KBM-7 (cell line): Measurements from ENCODE around the gene KAZN.

ENCODE experiments used
- DNase-seq: peaks from one replicate; pipeline ENCODE4 v3.0.0-alpha.2; 2015
- in situ Hi-C: fragments of 300-500 bp; cut with MboI; formaldehyde crosslinking; loops from 2 replicates; pipeline ENCODE4 v1.14.3; 2020; ENCODE audit warnings: low sequenced_read_pairs, low pct_unique_long_range_greater_than_20kb, mixed read lengths

The KAZN gene

DNA sequence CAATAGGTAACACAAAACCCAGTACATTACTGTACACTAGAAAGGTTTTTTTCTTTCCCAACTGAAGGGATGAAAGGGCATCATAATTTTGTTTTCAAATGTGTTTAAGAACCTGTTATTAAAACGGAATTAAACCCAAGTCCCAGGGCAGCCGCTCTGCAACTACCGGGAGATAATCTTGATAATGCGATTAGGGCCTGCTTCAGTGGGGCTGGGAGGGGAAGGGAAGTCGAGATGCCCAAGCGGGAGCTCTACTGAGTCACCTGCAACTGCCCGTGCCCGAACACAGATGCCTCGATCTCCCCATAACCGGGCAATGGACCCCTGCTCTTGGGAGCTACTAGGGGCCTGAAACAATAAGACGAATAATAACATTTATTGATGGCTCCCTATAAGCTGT is 61.4 kb downstream of the KAZN start:
- DNase-seq, result no peak
- in situ Hi-C loops, result no loop called here

DNA sequence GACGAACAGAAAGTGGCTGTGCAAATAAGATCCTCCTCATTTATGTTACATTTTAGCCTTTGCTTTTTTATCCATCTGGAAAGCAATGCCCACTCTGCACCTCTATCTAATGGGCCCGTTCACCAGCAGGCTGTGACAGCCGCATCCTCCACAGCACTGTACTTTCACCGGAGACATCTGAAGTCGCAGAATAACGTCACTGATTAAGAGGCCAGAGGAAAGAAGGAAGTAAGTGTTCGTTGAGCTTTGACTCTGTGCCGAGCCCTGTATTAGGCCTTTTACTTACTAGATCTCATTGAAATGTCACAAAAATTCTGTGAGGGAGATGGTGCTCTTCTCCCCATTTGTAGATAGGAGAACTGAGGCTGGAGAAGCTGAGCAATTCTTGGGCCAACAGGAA is 62.3 kb downstream of the KAZN start:
- in situ Hi-C loops, result no loop called here
- peak; percentile 43 for DNase-seq

DNA sequence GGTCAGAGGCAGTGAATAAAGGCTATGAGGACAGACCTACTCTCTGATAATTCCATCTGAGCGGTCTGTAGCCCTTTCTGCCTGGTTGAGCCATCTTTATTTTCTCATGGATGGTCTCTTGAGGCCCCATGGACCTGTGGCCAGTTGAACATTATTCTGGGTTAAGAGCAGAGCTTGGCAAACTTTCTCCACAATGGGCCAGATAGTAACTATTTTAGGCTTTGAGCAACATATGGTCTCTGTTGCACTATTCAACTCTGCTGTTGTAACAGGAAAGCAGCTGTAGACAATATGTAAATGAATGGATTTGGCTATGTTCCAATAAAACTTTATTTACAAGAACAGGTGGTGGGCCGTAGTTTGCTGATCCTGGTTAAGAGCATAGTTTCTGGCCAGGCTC is 62.7 kb downstream of the KAZN start:
- in situ Hi-C loops, result no loop called here
- DNase-seq, result no peak

DNA sequence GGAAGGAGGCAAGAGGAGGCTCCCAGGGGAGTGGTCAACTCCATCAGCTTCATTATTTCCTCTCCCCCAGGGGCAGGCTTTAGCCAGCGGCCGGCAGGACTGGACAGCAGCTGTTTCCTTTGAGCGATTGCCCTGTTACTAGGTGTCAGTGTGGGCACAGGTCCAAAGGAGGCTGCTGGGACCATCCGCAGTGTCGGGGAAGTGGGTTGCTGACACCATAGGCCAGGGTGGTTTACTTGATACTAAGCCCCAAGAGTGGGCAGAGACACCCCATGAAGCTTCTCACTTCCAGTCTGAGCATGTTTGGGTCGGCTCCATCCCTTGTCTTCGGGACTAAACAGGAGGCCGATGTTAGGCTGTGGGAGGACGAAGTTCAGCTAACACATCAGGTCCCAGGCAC is 63.6 kb downstream of the KAZN start:
- DNase-seq, result no peak
- in situ Hi-C loops, result no loop called here

DNA sequence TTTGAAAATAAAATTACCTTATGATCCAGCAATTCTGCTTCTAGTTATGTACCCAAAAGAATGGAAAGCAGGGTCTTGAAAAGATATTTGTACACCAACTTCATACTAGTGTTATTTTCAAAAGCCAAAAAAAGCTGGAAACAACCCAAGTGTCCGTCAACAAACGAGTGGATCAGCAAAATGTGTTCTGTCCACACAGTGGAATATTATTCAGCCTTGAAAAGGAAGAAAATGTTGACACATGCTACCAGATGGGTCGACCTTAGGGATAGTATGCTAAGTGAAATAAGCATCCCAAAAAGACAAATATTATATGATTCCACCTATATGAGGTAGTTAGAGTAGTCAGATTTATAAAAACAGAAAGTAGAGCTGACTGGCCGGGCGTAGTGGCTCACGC is 65.3 kb downstream of the KAZN start:
- in situ Hi-C loops, result no loop called here

DNA sequence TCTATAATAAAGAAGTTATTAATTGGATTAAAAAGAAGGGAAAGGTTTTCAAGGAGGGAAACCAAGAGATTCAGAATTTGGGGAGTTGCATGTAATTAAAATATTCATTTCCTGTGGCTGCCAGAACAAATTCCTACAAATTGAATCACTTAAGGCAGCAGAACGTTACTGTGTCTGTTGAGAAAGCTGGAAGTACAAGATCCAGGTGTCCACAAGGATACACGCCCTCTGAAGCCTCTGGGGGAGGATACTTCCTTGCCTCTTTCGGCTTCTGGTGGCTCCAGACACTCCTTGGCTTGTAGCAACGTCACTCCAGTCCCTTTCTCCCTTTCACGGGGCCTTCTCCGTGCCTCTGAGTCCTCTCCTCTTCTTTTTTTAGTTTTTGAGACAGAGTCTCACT is 67.9 kb downstream of the KAZN start:
- in situ Hi-C loops, result no loop called here
- no peak for DNase-seq

More for the DNA sequence above, 65.3 kb downstream of the KAZN start:
- no peak for DNase-seq

DNA sequence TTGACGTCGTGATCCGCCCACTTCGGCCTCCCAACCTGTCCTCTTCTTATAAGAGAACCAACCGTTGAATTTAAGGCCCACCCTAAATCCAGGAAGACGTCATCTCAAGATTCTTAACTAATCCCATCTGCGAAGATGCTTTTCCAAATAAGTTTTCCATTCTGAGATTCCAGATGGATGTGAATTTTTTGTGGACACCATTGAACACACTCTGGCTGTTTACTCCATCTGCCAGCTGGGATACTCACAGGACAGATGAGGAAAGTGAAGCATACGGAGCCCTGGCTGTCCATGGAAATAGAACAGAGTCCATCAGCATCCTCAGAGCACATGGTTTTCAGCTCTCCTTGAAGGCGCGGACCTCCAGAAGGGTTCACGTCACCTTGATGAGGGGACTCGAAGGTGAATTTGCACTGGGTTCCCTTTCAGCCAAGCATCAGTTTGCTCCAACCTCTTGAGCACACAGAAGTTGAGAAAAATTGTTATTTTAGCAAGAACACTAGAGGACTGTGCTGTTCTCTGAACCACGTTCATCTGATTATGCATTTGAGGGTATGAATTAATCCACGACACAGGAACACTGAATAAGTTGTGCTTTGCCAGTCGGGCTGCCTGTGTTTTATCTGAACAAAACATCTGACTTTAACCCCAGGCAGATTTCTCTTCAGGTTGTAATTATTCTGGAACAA is 68.6 kb downstream of the KAZN start:
- in situ Hi-C loops, result no loop called here

DNA sequence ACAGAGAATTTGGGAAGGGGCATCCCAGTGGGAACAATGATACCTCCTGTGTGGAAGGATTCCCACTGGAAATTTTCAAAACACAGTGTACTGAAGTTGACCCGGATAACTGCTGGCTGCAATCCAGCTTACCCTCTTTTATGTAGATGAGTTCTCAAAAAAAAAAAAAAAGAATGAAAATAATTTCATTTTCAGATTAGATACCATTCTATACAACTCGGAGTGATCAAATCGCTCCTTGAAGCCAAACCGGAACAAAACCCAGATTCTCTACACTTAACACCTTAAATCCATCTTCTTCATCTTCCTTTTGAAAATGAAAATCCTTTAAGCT is 69.1 kb downstream of the KAZN start:
- no peak for DNase-seq
- in situ Hi-C loops, result no loop called here

More for the DNA sequence above, 68.6 kb downstream of the KAZN start:
- no peak for DNase-seq

DNA sequence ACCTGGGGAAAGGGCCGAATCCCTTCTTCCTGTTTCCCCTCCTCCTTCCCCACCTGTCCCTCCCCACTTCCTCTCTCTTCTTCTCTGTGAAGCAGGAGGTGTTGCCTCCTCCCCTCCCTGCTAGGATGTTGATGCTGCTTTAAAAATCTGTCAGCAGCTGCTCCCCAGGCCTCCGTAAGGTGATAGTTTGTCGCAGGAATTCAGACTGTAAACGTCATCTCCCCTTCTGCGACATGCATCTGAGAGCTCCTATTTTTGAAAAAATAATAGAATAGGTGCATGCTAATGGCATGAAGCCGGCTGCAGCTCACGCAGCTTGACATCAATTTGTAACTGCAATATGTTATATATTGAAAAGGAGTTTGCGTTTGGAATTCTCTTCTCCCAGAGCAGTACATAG is 70.1 kb downstream of the KAZN start:
- in situ Hi-C loops, result no loop called here

DNA sequence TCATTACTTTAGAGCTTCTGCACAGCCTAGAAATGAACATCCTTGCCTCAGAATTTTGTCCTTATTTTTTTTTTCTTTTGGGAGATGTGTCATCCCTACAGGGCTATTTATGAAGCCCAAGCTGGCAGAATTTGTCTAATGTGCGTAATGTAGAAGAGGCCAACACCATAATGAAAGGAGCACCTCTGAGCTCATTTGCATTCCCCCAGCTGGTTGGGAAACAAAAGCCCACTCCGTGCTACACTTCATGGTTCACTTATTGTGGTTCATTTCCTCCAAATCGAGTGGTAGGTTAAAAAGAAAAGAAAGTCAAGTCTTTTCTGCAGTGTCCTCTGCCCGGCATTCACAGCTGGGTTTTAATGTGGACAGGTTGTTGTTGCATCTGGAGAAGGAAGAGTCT is 73.5 kb downstream of the KAZN start:
- DNase-seq, result no peak
- in situ Hi-C loops, result no loop called here

More for the DNA sequence above, 70.1 kb downstream of the KAZN start:
- DNase-seq, result no peak

DNA sequence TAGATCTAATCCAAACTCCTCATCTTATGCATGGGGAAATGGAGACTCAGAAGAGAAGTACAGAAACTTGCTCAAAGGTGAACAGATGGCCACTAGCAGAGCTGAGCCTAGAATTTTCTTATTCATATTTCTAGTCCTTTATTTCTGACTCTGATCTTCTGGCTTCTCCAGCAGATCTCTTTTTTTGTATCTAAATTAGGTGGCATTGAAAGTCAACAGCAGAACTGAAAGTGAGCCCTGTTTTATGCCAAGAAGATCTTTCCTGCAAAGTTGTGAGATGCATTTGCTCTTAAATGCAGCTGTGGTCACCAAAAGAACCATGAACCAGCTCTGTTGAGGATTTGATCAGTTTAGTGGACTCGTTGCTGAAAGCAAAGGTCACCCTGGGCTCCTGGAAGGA is 75.5 kb downstream of the KAZN start:
- DNase-seq, result no peak
- in situ Hi-C loops, result no loop called here

DNA sequence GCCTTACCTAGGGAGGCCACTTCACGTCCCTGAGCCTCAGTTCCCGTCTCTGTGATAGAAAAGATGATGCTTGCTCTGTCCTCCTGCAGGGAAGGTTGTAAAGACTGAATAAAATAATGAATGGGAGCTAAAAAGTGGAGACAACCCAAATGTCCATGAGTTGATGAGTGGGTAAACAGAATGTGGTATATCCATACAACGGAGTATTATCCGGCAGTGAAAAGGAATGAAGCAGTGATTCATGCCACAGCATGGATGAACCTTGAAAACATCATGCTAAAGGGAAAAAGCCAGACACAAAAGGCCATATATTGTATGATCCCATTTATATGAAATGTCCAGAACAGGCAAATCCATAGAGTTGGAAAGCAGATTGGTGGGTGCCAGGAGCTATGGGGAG is 77.9 kb downstream of the KAZN start:
- in situ Hi-C loops, result no loop called here
- no peak for DNase-seq

DNA sequence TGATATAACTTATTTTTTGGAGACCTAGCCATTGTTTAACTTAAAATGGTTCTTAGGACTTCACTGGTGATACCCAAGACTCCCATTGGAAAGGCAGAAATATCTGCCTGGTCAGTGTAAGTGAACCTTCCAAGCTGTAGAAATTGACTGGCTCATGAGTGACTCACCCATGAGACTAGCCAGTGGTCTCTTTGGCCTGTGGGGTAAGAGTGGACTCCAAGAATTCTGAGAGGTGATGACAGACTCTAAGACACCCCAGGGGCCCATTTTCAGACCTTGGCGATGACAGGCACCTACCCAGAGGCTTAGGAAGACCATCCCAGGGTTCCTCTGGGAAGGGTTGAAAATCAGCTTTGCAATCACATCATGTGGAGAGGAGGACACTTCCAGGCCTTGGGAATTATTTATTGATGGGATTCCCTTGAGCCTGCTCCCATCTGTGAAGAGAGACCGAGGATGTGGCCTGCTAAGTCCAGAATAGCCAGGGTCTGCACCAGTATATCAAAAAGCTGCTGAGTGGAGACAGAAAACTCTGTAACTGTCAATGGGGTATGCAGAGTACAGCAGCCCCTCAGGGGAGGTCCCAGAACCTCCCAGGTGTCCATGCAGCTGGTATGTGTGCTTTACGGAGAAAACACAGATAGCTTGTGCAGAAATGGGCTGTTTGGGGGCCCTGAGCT is 78.9 kb downstream of the KAZN start:
- no peak for DNase-seq
- in situ Hi-C loops, result no loop called here

DNA sequence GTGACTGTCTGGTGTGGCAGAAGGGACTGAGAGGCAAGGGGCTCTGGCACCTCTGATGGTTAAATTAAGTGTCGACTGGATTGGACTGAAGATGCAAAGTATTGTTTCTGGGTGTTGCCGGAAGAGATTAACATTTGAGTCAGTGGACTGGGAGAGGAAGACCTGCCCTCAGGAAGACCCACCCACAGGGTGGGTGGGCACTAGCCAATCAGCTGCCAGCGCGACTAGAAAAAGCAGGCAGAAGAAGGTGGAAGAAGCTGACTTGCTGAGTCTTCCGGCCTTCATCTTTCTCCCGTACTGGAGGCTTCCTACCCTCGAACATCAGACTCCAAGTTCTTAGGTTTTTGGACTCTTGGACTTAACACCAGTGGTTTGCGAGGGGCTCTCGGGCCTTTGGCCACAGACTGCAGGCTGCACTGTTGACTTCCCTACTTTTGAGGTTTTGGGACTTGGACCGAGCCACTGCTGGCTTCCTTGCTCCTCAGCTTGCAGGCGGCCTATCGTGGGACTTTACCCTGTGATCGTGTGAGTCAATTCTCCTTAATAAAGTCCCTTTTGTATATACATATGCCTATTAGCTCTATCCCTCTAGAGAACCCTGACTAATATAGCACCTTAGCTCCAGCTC is 79.6 kb downstream of the KAZN start:
- in situ Hi-C loops, result no loop called here
- no peak for DNase-seq

DNA sequence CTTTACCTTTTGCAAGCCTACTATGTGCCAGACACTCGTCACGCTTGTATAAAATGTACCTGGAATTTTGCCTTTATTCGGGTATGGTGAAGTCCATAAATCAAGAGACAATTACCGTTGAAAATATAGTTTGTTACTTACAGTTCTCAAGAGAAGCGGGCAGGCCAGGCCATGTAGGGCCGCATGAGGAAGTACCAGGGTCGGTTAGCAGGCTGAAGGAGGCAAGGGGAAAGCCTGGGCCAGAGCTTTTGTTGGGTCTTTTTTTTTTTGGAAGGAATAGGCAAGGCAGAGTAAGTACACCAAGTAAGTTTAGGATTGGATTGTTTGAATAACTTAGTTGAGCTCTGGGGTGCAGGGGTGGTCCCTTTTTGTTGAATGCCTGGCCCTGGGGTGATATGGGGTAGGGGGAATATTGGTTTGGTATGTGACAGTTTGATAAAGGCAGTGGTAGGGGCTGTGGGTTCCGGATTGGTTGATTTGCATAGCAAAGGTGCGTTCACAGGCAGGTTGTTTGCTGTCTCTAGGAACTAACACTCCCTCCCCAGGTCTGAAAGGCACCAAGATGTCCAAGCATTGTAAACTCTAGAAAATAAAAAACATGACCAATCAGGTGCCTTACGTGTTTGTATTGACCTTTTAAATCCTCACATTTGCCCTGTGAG is 80.7 kb downstream of the KAZN start:
- in situ Hi-C loops, result no loop called here
- DNase-seq, result no peak

DNA sequence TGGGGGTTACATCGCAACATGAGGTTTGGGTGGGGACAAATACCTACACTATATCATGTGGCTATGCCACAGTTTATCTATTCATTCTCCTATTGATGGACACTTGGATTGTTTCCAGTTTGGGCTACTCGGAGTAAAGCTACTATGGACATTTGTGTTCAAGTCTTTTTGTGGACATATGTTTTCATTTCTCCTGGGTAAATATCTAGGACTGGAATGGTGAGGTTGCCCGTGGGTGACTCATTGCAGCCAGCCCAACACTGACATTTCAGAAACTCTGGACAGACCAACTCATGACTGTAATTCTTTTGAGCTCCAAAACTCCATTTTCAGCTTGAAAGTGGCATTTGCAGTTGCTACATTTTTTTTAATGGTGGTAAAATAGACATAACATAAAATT is 82.7 kb downstream of the KAZN start:
- in situ Hi-C loops, result no loop called here
- DNase-seq, result no peak

DNA sequence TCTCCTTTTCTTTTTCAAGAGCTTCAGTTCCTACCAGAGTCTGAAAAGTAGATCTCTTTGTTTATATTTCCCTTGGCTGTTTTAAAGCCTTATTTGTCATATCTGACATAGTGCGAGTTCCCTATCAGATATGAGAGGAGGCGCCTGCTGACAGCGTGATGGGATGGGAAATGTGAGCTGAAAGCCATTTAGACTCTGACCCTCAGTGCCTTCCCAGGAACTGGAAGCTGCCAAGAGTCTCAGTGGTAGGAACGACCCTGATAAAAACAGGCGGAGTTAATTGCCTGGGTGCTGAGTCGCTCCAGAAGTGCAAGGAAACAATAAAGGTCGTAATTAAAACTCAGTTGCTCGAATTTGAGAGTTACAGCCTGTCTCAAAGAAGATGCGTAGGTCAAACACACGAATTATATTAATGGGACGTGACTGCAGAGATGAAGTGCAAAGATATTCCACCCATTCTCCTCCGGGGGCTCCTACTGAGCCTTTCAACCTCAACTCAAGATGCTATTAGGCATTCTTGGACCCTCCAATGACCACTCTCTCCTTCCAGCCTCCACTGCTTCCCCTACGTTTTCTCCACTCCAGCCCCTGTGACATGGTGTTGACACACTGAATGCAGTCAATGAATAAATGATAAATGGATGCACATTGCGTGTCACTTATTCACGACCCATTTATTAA is 84.6 kb downstream of the KAZN start:
- in situ Hi-C loops, result no loop called here
- DNase-seq, result no peak

DNA sequence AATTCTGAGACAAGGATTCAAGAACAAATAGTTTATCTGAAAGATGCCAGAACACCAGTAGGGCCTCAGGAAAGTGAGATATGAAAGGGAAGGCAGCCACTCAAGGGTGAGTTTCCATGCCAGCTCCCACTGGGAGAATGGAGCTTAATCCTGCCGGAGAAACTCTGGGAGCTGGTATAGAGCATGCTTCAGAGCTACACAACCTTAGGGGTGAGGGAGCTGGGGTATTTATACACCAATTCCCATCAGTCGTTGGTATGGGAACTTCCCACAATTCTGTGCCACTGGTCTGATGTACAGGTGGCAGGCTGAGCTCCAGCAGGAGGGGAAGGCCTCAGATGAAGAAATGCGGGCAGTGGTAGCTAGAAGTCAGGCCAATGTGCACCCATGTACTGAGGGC is 86.6 kb downstream of the KAZN start:
- no peak for DNase-seq
- in situ Hi-C loops, result no loop called here

DNA sequence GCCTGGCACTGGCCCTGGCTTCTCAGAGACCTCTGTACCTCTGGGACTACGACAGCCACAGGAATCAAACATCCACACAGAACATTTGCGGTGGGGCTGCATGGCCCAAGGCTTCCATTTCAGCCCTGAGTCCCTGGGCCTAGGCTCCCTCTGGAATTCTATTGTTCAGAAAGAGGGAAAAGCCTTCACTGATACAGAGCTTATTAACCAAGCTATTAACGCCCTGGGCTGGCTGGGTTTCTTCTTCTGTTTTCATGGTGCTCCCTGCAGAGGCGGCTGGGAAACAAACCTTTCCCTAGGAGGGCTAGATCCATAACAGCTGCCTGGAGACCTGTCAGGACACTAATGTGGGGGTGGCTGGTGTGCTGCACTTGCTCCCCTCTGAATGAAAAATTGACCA is 88.2 kb downstream of the KAZN start:
- no peak for DNase-seq
- in situ Hi-C loops, result no loop called here

DNA sequence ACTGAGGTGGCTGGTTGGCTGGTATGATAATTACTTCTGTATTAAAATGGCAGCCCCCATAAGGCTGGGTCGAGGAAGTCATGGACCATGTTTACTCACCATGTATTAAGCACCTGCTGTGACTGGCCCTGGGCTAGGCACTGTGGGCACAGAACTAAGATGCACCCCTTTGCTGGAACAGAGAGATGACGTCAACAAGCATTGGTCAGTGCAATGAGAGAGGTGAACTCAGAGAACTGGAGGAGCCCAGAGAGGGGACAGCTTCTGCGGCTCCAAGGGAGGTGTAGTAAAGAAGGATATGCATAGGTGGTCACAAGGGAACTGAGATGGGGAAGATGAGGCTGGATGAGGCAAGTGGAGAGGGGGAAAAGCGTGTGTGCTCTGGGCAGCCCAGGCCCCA is 88.7 kb downstream of the KAZN start:
- in situ Hi-C loops, result no loop called here
- no peak for DNase-seq
